CD1c-positive myeloid dendritic cell (primary cell): Measurements from ENCODE around the gene RAD9B.

Source experiments
- DNase-seq: peaks from one replicate; pipeline ENCODE4 v3.0.0-alpha.2; 2016; ENCODE audit errors: extremely low spot score

Gene RAD9B

DNA sequence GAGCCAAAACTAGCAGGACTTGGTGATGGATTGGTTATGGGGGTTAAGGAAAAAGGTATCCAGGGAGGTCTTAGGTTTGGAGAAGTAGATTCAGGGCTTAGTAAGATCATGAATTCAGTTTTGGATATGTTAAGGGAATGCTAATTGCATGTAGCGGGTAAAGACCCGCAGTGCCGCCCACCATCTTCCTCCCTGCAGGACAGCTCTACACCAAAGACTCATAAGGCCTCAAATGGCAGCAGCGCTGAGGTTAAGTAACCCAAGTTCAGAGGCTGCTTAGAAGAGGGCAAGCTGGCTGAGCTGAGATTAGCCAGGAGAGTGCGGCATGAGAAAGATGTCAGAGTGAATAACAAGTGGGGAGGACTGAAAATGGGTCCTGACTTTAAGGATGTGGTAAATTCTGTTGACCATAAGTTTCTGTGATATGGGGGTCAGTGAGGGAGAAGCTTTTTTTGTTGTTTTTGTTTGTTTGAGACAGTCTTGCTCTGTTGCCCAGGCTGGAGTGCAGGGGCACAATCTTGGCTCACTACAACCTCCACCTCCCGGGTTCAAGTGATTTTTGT, 26.2 kb downstream of the RAD9B start:
- no peak for DNase-seq

- DNase-seq: no peak
Observed at GRCh38 chr12:110530511-110530910, 28.4 kb downstream of the RAD9B start.

GRCh38 chr12:110531741-110532333, 29.7 kb downstream of the RAD9B start:
- no peak for DNase-seq

DNA sequence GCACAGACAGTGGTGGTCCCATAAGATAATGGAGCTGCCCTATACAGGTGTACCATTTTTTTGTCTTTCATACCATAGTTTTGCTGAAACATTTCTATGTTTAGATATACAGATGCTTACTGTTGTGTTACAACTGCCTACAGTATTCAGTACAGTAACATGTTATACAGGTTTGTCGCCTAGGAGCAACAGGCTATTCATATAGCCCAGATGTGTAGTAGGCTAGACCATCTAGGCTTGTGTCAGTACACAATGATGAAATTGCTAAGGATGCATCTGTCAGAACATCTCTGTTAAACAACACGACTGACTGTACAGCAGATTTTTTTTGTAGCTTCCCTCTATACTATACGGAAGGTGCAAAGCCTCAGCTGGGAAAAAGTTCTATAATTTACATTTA, 30.5 kb downstream of the RAD9B start:
- no peak for DNase-seq

DNA sequence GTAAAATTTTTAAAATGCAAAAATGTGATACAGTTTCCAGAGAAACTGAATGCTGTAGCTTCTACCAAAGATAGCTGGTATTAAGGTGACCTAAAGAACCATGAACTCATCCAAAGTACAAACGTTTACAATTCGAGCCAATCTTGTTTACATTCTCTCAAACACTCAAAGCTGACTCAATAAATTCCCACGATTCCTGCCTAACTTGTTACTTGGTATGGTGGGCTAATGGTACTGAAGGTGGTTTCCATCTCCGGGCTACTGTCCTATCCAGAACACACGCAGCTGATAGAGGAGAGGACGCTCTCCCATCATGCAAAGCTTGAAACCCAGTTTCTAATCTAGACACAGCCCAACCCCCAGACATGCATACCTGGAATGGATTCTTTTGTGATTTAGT, 31.5 kb downstream of the RAD9B start:
- no peak for DNase-seq

DNA sequence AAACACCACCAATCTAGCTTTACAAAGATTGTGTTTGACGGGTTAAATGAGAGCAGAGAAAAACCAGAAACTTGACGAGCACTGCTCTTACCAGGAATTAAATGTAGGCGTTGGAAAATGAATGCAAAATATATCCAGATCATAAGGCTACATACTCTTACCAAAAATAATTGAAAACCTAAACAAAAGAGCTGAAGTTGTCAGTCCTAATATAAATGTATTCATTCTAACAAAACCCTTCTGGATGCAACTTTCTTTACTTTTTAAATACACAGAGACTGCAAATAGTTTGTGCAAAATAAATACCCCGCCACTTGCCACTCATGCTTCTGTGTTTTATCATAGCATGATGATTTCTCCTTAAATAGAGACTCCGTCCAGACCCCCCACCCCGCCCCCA, 32.7 kb downstream of the RAD9B start:
- no peak for DNase-seq

GRCh38 chr12:110536834-110537604, 34.9 kb downstream of the RAD9B start:
- no peak for DNase-seq

DNA sequence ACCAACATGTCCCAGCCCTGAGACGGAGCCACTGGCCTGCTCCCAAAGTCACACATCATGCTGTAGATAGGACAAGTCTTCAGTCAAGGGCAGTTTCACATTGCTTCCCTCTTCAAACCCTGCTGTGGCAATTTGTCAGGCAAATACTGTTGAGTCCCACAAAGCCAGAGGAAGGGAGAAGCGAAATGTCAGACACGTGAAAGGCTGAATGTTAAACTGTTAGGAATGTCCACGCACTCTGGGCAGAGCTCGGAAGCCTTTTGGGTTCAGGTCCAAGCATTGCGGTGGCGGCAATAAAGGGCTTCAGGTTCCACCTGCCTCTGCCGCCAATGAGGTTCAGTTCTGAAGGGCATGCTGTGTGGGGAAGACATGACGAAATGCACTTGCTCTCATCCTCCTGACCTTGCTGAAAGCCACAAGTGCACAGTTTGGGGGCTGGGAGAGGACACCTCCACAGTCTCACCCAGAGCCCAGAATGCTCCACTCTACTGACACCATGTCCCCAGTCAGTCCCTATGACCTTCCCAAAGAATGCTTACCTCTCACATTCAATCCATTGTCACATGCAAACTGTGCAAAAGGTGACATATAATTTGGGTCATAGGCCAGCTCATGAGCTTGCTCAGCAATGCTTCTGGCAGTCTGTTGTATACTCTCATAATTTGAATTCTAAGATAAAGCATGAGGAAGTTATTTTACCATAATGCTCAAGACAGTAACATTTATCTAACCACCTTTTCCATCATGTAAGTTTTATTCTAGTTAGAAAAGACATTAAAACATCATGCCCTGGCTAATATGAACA, 35.7 kb downstream of the RAD9B start:
- no peak for DNase-seq

GRCh38 chr12:110538869-110539622, 36.9 kb downstream of the RAD9B start:
- no peak for DNase-seq

GRCh38 chr12:110540048-110540447, 37.9 kb downstream of the RAD9B start:
- no peak for DNase-seq

DNA sequence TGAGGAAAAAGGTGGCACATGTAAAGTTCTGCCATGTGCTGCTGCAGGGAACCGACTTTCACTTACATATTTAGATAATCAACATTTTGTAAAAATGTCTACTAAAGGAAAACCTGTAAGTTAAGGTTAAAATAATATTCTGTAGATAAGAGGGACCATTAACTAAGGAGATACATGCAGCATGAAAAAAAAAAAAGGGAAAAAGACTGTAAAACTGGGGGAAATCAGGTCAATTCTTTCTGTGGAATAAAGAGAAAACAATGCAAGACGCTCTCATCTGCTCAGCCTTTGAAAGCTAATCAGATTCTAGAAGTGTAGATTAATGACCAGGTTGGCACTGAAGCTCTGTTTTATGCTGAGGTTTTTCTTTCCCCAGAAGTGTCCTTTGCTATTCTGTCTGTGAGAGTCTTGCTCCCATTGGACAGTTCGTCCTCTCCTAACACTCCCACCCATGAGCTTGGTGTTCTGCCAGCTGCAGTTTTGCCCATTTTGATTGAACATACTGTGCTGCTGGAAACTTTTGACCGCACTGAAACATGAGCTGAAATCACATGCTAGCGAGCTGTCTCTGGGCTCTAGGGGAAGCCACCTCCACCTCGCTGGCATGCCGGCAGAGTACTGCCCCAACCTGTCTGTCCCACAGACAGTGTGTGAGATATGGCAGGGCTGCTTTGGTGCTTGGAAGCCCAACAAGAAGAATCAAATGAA, 41.3 kb downstream of the RAD9B start:
- no peak for DNase-seq

- no peak for DNase-seq
Observed at GRCh38 chr12:110543965-110544364, 41.8 kb downstream of the RAD9B start.

DNA sequence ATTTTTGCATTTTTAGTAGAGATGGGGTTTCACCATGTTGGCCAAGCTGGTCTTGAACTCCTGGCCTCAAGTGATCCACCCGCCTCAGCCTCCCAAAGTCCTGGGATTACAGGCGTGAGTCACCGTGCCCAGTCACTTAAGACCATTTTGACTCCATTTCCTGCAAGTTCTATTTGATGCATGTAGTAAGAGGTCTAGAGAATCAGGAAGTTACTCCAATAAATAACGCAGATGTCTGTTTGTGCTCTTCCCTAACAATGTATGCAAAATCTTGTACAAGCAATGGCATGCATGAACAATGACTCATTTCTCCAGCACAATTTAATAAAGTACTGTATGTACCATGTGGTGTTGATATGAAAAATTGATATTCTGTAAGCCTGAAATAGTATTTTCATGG, 43.1 kb downstream of the RAD9B start:
- DNase-seq: peak; percentile 58

GRCh38 chr12:110545812-110546211, 43.7 kb downstream of the RAD9B start:
- DNase-seq: no peak

- DNase-seq: no peak
Observed at GRCh38 chr12:110546339-110546738, 44.2 kb downstream of the RAD9B start.

GRCh38 chr12:110547090-110547489, 45.0 kb downstream of the RAD9B start:
- no peak for DNase-seq

GRCh38 chr12:110548678-110549077, 46.5 kb downstream of the RAD9B start:
- no peak for DNase-seq

DNA sequence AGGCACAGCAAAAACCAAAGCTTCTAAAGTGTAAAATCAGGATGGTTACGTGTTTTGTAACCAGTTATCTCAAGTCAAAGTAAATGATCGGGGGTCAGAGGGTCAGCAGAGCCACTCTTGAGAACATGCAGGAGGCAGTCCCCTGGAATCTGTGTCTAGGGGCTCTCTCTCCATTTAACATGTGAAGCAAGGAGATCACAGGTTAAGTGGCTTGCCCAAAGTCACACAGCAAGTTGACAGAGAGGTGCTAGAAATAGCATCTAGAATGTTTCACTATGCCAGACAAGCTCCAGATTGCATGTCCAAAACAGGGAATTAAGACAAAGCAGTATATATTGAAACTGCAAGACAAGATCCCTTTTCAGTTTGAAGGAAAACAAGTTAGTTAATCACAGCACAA, 47.6 kb downstream of the RAD9B start:
- DNase-seq: no peak

- no peak for DNase-seq
Observed at GRCh38 chr12:110550981-110551380, 48.9 kb downstream of the RAD9B start.
